ENCODE results near the gene KIF26A. TPM values are rescaled to one million over a fixed set of nuclear protein-coding genes. Genes with fewer than 3 reads are reported as not detected.

Gene KIF26A
- total RNA-seq, 1 donor from 2014 or later, result 0.26 TPM

DNA sequence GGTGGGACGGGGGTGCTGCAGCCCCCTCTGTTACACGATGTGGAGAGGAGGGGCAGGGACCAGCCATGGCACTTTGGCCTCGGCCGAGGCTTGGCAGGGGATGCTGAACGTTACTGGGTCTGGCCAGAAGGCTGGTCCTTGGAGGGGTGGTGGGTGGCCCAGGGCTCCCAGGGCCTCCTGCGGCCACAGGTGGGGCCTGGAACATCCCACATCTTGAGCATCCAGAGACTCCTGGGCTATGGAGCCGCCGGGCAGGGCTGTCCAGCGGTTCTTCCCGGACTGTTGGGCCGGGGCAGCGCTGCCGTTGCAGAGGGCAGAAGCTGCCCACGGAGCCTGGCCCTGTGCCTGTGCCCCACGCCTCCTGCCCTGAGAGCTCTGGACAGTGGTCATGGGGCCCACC is 15.9 kb downstream of the KIF26A start:
- Mint-ChIP-seq H3K27ac (no peak overlapping the region), H3K4me1 (no peaks in the 10 kb centered on the region), H3K9me3 (no peaks in the 10 kb centered on the region), H3K27me3 (no peaks in the 10 kb centered on the region), H3K36me3 (ENCODE audit: low read depth) (no peaks in the 10 kb centered on the region), H3K4me3 (no peak overlapping the region)
- no peak for DNase-seq
- intact Hi-C loops (cut with micrococcal nuclease), result no loop called here

DNA sequence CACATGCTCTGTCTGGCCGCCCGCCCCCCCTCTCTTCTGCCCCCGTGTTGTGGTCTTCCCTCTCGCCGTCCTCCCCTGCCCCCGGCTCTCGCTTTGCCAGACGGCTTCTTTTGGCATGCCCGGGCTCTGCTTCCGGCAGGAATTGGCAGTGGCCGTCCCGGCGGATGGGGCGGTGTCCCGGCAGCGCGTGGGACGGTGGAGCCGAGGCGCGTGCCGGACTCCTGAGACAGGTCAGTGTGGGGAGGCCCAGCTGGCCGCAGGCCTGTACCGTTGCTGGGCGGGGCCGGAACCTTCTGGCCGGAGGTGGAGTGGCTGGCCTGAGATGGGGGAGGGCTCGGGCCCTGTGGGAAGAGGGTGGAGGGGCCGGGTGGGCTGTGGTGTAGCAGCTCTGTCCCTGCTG is 17.1 kb downstream of the KIF26A start:
- intact Hi-C loops (cut with micrococcal nuclease), result no loop called here

DNA sequence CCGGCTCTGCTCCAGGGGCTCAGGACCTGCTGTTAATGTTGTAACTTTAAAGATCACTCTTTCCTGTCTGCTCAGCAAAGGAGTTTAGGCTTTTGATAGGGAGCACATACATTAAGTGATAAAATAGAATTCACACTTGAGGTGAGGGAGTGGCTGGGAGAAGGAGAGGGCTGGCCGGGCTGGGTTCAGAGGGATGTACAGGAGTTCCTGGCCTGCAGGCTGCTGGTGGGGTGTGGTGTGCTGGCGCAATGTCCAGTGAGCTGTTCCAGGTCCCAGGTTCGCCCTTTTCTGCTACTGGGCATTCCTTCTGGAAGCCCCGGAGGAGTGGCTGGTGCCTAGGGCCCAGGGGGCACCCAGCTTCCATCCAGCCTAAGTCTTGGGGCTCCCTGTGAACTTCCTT is 17.8 kb downstream of the KIF26A start:
- Mint-ChIP-seq H3K9me3 (no peaks in the 10 kb centered on the region), H3K27ac (no peak overlapping the region), H3K4me3 (no peak overlapping the region), H3K4me1 (no peaks in the 10 kb centered on the region), H3K36me3 (ENCODE audit: low read depth) (no peaks in the 10 kb centered on the region), H3K27me3 (no peaks in the 10 kb centered on the region)
- intact Hi-C loops (cut with micrococcal nuclease), result no loop called here
- no peak for DNase-seq

More for the DNA sequence above, 17.1 kb downstream of the KIF26A start:
- no peaks in the 10 kb centered on the region for H3K27me3 Mint-ChIP-seq
- H3K4me1 Mint-ChIP-seq, result no peaks in the 10 kb centered on the region
- no peak for DNase-seq
- no peak overlapping the region for H3K4me3 Mint-ChIP-seq
- H3K9me3 Mint-ChIP-seq, result no peaks in the 10 kb centered on the region
- no peaks in the 10 kb centered on the region for H3K36me3 Mint-ChIP-seq (ENCODE audit: low read depth)
- no peak overlapping the region for H3K27ac Mint-ChIP-seq

DNA sequence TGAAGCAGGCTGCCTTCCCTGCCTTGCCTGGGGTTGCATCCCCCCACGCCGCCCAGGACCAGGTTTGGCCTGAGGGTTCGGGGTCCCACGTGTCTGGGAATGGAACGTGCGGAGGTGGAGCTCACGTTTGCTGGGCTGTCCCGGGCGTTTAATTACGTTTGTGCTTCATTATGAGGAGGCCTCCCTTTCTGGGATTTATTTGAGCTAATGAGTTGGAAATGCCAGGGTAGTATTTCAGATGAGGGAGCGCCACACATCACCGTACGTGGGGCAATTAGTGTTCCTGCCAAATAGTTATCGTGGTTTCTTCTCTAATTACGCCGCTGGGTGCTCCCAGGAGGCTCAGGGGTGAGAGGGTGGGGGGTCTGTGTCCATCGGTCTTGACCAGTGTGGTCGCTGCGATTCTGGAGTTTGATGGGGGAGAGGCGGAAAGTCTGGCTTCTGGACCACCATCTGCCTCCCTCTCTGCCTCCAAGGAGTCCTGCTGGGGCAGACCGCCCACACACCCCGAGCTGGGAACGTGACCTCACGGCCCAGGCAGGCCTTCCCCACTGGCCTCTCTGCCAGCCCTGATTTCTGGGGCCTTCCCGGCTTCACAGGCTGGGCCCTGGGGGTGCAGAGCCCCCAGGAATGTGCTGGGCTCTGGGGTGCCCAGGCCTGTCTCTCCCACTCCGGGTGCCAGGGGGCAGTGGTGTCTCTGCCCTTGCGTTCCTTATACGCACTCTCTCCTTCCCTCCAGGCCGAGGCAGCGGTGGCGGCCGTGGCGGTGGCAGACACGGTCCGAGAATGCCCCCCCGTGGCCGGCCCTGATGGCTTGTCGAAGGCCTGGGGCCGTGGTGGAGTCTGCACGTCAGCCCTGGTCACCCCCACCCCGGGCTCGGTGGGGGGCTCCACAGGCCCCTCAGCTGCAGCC is 18.9 kb downstream of the KIF26A start:
- Mint-ChIP-seq H3K4me3 (no peak overlapping the region), H3K27ac (no peak overlapping the region), H3K9me3 (no peaks in the 10 kb centered on the region), H3K27me3 (no peaks in the 10 kb centered on the region), H3K36me3 (ENCODE audit: low read depth) (no peaks in the 10 kb centered on the region), H3K4me1 (no peaks in the 10 kb centered on the region)
- intact Hi-C loops (cut with micrococcal nuclease), result no loop called here
- no peak for DNase-seq

DNA sequence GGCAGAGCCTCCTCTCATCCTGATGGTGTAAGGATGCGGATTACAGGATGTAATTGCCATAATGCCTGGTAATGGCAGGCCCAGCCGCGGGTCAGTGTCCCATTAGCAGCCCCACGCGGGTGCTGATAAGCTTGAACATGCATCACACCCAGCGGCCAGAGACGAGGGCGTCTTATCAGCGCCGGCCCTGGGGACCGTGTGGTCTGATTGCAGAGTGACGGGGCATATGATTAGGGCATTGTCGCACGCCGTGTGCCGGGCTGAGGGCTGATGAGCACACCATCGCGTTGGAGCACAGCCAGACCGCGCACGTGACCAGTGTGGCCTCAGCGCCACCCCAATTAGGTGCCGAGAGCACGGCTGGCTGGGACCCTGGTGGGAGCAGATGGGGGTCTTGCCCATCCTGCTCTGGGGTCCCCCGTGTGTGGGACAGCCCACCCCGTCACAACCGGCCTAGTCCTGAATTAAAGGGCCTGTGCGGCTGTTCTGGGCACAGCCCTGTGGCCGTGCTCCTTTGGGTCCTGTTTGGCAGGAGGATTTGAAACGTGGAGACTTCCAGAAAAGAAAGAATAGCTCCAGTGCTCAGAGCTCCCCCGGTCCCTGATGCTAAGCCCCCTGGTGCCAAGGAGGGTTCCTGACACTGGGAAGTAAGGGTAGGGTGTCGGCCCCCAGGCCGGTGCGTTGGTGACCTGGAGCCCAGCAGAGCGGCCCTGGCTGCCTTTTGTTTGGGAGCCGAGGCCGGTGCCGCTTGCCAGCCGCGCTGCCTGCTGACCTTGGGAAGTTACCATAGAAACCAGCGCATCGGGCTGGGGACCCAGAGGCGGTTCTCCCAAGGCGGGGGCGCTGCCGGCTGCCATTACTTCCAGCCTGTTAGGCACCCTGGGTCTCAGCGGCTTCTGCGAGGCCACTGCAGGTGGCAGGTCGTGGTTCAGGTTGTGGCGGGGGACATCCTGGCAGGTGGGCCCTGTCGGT is 20.7 kb downstream of the KIF26A start:
- no peaks in the 10 kb centered on the region for H3K9me3 Mint-ChIP-seq
- no peaks in the 10 kb centered on the region for H3K36me3 Mint-ChIP-seq (ENCODE audit: low read depth)
- H3K4me3 Mint-ChIP-seq, result no peak overlapping the region
- DNase-seq, result no peak
- no peak overlapping the region for H3K27ac Mint-ChIP-seq
- no peaks in the 10 kb centered on the region for H3K4me1 Mint-ChIP-seq
- intact Hi-C loops (cut with micrococcal nuclease), result no loop called here
- H3K27me3 Mint-ChIP-seq, result no peaks in the 10 kb centered on the region

DNA sequence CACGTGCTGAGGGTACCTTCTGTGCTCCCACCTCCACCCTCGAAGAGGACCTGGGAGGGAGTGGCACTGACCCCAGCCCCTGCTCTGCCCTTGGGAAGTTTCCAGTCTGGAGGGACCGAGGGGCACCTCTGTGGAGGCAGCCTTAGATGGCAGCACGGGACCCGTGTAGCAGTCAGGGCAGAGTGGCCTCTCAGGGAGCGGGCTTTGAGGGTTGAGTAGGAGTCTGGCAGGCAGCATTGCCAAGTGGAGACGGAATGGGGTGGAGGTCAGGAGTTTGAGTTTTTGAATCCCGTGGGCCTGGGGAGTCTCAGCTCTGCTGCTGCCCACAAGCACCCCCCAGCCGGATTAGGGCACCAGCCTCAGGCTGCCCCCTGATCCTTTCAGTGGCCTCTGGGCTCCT is 21.6 kb downstream of the KIF26A start:
- intact Hi-C loops (cut with micrococcal nuclease), result no loop called here
- H3K27ac Mint-ChIP-seq, result no peak overlapping the region

DNA sequence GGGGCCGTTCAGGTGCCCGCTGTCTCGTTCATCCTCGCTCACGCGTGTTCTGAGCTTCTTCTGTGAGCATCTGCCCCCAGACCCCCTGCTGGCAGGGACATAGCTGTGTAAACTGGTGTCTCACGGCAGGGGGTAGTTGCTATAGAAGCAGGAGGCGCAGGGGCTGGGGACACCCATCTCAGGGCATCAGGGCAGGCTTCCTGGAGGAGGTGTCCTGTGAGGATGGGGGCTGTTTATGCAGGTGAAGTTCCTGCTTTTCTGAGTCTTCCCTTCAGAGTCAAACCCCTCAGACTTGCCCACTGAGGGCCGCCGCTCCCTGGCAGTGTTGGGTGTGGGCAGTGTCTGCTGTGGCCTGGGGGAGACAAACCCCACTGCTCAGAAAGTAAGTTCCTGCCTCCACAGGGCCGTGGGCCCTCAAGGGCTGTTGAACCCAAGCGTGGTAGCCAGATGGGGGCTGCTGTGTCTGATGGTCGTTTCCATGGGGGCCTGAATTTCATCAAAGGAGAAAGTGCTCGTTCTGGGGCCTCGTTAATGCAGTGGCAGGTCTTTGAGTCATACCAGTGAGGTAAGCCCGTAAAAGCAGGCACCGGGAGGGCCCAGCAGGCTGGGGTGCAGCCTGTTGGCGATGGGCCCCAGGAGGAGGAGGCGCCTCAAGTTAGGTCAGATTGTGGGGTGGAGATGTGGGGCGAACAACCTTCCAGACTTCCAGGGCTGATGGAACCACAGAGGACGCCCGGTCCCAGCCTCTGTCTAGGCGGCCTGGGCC is 23.4 kb downstream of the KIF26A start:
- Mint-ChIP-seq H3K36me3 (ENCODE audit: low read depth) (no peaks in the 10 kb centered on the region), H3K9me3 (no peaks in the 10 kb centered on the region), H3K27me3 (no peaks in the 10 kb centered on the region), H3K4me1 (no peaks in the 10 kb centered on the region), H3K4me3 (no peak overlapping the region), H3K27ac (no peak overlapping the region)
- intact Hi-C loops (cut with micrococcal nuclease), result no loop called here
- DNase-seq, result no peak

More for the DNA sequence above, 21.6 kb downstream of the KIF26A start:
- Mint-ChIP-seq H3K9me3 (no peaks in the 10 kb centered on the region), H3K36me3 (ENCODE audit: low read depth) (no peaks in the 10 kb centered on the region), H3K4me3 (no peak overlapping the region), H3K4me1 (no peaks in the 10 kb centered on the region), H3K27me3 (no peaks in the 10 kb centered on the region)
- DNase-seq, result no peak

DNA sequence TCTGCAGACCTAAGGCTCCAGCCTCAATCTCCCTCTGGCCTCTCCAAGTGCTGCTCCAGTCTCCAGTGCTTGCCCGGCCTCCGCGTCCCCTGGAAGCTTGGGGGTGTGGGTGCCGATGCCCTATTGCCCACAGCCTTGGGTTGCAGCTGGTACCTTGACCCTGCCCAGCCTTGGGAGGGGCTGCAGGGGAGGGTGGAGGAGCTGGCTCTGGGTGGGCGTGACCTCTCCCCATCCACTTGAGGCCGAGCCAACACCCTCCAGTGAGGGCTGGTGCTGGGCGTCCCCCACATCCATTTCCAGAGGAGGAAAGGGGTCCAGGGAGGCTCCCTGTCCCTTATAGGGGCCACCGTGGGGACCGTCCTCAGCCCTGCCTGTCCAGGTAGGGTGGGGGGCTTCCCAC is 24.1 kb downstream of the KIF26A start:
- DNase-seq, result no peak
- H3K27me3 Mint-ChIP-seq, result no peaks in the 10 kb centered on the region
- no peaks in the 10 kb centered on the region for H3K9me3 Mint-ChIP-seq
- H3K36me3 Mint-ChIP-seq (ENCODE audit: low read depth), result no peaks in the 10 kb centered on the region
- H3K27ac Mint-ChIP-seq, result no peak overlapping the region
- intact Hi-C loops (cut with micrococcal nuclease), result no loop called here
- H3K4me3 Mint-ChIP-seq, result no peak overlapping the region
- no peaks in the 10 kb centered on the region for H3K4me1 Mint-ChIP-seq

DNA sequence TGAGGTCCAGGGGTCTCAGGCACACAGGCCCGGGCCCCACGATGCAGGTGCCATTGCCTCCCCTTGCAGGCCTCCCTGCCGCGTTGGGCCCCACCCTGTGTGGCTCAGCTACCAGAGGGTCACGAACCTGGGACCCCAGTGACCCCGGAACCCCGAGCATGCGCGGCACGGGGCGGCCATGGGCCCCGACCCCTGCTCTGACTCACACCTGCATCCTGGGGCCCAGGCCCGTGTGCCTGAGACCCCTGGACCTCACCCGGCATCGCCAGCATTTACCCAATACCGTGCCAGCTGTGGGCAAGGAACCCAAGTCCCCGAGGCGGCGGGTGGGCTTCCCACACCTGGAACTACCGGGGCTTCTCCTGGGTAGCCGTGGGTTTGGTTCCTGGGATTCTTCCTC is 25.2 kb downstream of the KIF26A start:
- no peak overlapping the region for H3K27ac Mint-ChIP-seq
- DNase-seq, result no peak
- no peaks in the 10 kb centered on the region for H3K9me3 Mint-ChIP-seq
- no peaks in the 10 kb centered on the region for H3K4me1 Mint-ChIP-seq
- H3K27me3 Mint-ChIP-seq, result no peaks in the 10 kb centered on the region
- intact Hi-C loops (cut with micrococcal nuclease), result no loop called here
- H3K36me3 Mint-ChIP-seq (ENCODE audit: low read depth), result no peaks in the 10 kb centered on the region
- H3K4me3 Mint-ChIP-seq, result no peak overlapping the region

DNA sequence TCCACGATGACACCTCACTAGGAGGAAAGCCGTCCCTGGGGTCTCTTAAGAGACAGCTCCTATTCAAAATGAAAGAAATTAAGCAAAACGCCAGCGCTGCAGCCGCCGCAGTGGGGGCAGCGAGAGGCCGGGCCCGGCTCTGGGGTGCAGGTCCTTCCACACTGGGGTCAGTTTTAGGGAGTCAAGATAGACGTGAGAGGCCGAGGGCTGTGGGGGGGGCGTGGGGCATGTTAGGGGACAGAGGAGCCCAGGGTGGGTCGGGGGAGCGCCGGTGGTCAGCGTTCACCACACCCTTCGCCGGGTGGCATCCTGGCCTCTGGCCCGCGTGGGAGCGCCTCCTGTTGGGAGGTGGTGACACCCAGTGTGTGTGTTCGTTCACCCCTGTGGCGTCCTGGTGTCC is 25.7 kb downstream of the KIF26A start:
- intact Hi-C loops (cut with micrococcal nuclease), result no loop called here
- no peak overlapping the region for H3K4me3 Mint-ChIP-seq
- no peaks in the 10 kb centered on the region for H3K4me1 Mint-ChIP-seq
- H3K36me3 Mint-ChIP-seq (ENCODE audit: low read depth), result no peaks in the 10 kb centered on the region
- no peak for DNase-seq
- no peak overlapping the region for H3K27ac Mint-ChIP-seq
- no peaks in the 10 kb centered on the region for H3K27me3 Mint-ChIP-seq
- H3K9me3 Mint-ChIP-seq, result no peaks in the 10 kb centered on the region

DNA sequence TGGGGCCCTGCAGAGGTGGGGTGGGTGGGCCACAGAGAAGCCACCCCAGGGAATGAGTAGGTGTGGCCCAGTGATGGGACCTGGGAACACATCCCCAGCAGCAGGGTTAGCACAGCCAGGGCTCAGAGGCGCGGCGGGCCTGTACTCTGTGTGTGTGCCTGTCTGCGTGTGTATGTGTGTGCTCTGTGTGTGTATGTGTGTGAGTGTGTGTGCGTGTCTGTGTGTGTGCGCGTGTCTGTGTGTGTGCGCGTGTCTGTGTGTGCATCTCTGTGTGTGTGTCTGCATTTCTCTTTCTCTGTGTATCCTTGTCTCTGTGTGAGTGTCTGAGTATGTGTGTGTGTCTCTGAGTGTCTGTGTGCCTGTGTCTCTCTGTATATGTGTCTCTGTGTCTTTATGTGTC is 26.1 kb downstream of the KIF26A start:
- no peak overlapping the region for H3K27ac Mint-ChIP-seq
- no peaks in the 10 kb centered on the region for H3K4me1 Mint-ChIP-seq
- no peaks in the 10 kb centered on the region for H3K36me3 Mint-ChIP-seq (ENCODE audit: low read depth)
- no peaks in the 10 kb centered on the region for H3K27me3 Mint-ChIP-seq
- intact Hi-C loops (cut with micrococcal nuclease), result no loop called here
- H3K4me3 Mint-ChIP-seq, result no peak overlapping the region
- DNase-seq, result no peak
- H3K9me3 Mint-ChIP-seq, result no peaks in the 10 kb centered on the region

DNA sequence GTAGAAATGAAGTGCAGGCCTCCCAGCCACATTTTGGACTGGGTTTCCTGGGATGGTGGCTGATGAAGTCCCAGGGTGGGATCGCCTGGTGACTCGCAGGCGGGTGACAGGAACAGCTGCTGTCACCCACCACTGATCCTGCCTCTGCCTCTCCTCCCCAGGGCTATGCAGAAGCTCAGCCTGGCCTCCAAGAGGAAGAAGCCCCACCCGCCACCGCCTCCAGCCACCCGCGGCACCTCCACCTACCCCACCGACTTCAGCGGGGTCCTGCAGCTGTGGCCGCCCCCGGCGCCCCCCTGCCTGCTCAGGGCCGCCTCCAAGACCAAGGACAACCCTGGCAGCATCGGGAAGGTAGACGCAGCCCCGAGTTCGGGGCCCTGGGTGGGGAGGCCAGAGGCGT is 28.3 kb downstream of the KIF26A start:
- H3K4me3 Mint-ChIP-seq, result no peak overlapping the region
- H3K9me3 Mint-ChIP-seq, result no peaks in the 10 kb centered on the region
- no peaks in the 10 kb centered on the region for H3K4me1 Mint-ChIP-seq
- DNase-seq, result no peak
- no peak overlapping the region for H3K27ac Mint-ChIP-seq
- intact Hi-C loops (cut with micrococcal nuclease), result no loop called here
- H3K27me3 Mint-ChIP-seq, result no peaks in the 10 kb centered on the region
- H3K36me3 Mint-ChIP-seq (ENCODE audit: low read depth), result no peaks in the 10 kb centered on the region

DNA sequence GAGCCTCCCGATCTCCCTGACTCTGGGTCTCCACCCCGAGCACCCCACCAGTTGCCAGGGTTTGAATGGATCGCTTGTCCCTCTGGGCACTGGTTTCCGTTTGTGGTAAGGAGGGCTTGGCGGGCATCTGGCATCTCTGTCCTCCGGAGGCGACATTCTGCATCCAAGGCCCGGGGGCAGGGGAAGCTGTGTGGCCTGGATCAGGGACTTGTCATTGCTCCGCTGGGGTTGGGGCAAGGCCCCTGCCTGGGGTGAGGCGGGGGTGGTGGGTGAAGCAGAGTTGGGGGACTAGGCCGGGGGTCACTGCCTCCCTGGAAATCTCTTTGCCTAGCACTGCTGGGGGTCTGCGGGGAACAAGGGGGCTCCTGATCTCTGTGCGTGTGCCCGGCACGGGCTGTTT is 30.2 kb downstream of the KIF26A start:
- Mint-ChIP-seq H3K36me3 (ENCODE audit: low read depth) (no peaks in the 10 kb centered on the region), H3K4me1 (no peaks in the 10 kb centered on the region), H3K9me3 (no peaks in the 10 kb centered on the region), H3K4me3 (no peak overlapping the region), H3K27ac (no peak overlapping the region), H3K27me3 (no peaks in the 10 kb centered on the region)
- DNase-seq, result no peak
- intact Hi-C loops (cut with micrococcal nuclease), result no loop called here

All from activated CD4-positive, alpha-beta T cell treated with anti-CD3 and anti-CD28 coated beads, Interleukin-2, amount 10 ng/mL, durations not matched to agents 24 days and 14 days (primary cell).